Measurements from ENCODE around the gene TTC34. TPM values are rescaled to one million over a fixed set of nuclear protein-coding genes. Genes with fewer than 3 reads are reported as not detected.

The TTC34 gene
- total RNA-seq, 1 experiment from 2014 or later, result 0.79 TPM

- POLR2A ChIA-PET, result no interaction called here
- no peak for DNase-seq
- intact Hi-C loops (cut with micrococcal nuclease; ENCODE audit: unreplicated experiment), result no loop called here
- H3K4me3 Mint-ChIP-seq (ENCODE audit: unreplicated experiment), result no peak overlapping the region
- Histone ChIP-seq H3K4me1 (no peaks in the 10 kb centered on the region), H3K9me3 (no peaks in the 10 kb centered on the region), H3K36me3 (ENCODE audit: control insufficient read depth, insufficient read depth, low read length) (no peaks in the 10 kb centered on the region), H3K4me3 (ENCODE audit: low read depth, low read length) (no peak overlapping the region), H3K27me3 (replicated peaks; ENCODE audit: control insufficient read depth, insufficient read depth, low read length) (no peaks in the 10 kb centered on the region)
- H3K36me3 Mint-ChIP-seq (ENCODE audit: insufficient read depth, unreplicated experiment), result no peaks in the 10 kb centered on the region
- H3K27ac Mint-ChIP-seq (ENCODE audit: unreplicated experiment), result no peak overlapping the region
- H3K9me3 Mint-ChIP-seq (ENCODE audit: unreplicated experiment), result no peaks in the 10 kb centered on the region
- TF ChIP-seq CTCF (IDR thresholded peaks at IDR 0.05; ENCODE audit: insufficient read depth in 1 of 2, low read depth in 1 of 2, low read length in 1 of 2, severe bottlenecking in 1 of 2, unreplicated experiment in 1 of 2), result no peak
- H3K27me3 Mint-ChIP-seq (ENCODE audit: insufficient read depth, unreplicated experiment), result peaks cover 10% of the 10 kb centered on the region
- H3K4me1 Mint-ChIP-seq (ENCODE audit: low read depth, unreplicated experiment), result no peaks in the 10 kb centered on the region
- no TSS peak for BruUV-seq (replicated peaks)
- CTCF ChIA-PET, result no interaction called here
These were observed 203.8 kb downstream of the TTC34 start for GRCh38 chr1:2597441-2598328.

- Histone ChIP-seq H3K27me3 (replicated peaks; ENCODE audit: control insufficient read depth, insufficient read depth, low read length) (no peaks in the 10 kb centered on the region), H3K4me1 (no peaks in the 10 kb centered on the region), H3K9me3 (no peaks in the 10 kb centered on the region), H3K4me3 (ENCODE audit: low read depth, low read length) (no peak overlapping the region), H3K36me3 (ENCODE audit: control insufficient read depth, insufficient read depth, low read length) (no peaks in the 10 kb centered on the region)
- Mint-ChIP-seq H3K27ac (ENCODE audit: unreplicated experiment) (no peak overlapping the region), H3K36me3 (ENCODE audit: insufficient read depth, unreplicated experiment) (no peaks in the 10 kb centered on the region), H3K4me3 (ENCODE audit: unreplicated experiment) (no peak overlapping the region), H3K4me1 (ENCODE audit: low read depth, unreplicated experiment) (no peaks in the 10 kb centered on the region), H3K27me3 (ENCODE audit: insufficient read depth, unreplicated experiment) (peaks cover 6% of the 10 kb centered on the region), H3K9me3 (ENCODE audit: unreplicated experiment) (no peaks in the 10 kb centered on the region)
- CTCF ChIA-PET, result no interaction called here
- no peak for TF ChIP-seq CTCF (IDR thresholded peaks at IDR 0.05; ENCODE audit: insufficient read depth in 1 of 2, low read depth in 1 of 2, low read length in 1 of 2, severe bottlenecking in 1 of 2, unreplicated experiment in 1 of 2)
- POLR2A ChIA-PET, result no interaction called here
- BruUV-seq (replicated peaks), result no TSS peak
- DNase-seq, result no peak
- intact Hi-C loops (cut with micrococcal nuclease; ENCODE audit: unreplicated experiment), result no loop called here
These were observed 204.8 kb downstream of the TTC34 start for GRCh38 chr1:2596530-2597333.

GRCh38 chr1:2595812-2596529 is 205.5 kb downstream of the TTC34 start:
- ChIA-PET CTCF (no interaction called here), POLR2A (no interaction called here)
- TF ChIP-seq CTCF (IDR thresholded peaks at IDR 0.05; ENCODE audit: insufficient read depth in 1 of 2, low read depth in 1 of 2, low read length in 1 of 2, severe bottlenecking in 1 of 2, unreplicated experiment in 1 of 2), result no peak
- H3K4me3 Mint-ChIP-seq (ENCODE audit: unreplicated experiment), result no peak overlapping the region
- no peaks in the 10 kb centered on the region for H3K9me3 Mint-ChIP-seq (ENCODE audit: unreplicated experiment)
- no peak overlapping the region for H3K27ac Mint-ChIP-seq (ENCODE audit: unreplicated experiment)
- H3K27me3 ChIP-seq (replicated peaks; ENCODE audit: control insufficient read depth, insufficient read depth, low read length), result no peaks in the 10 kb centered on the region
- no peaks in the 10 kb centered on the region for H3K4me1 ChIP-seq
- no peaks in the 10 kb centered on the region for H3K9me3 ChIP-seq
- no peak for DNase-seq
- no TSS peak for BruUV-seq (replicated peaks)
- no peaks in the 10 kb centered on the region for H3K36me3 ChIP-seq (ENCODE audit: control insufficient read depth, insufficient read depth, low read length)
- H3K36me3 Mint-ChIP-seq (ENCODE audit: insufficient read depth, unreplicated experiment), result no peaks in the 10 kb centered on the region
- H3K4me1 Mint-ChIP-seq (ENCODE audit: low read depth, unreplicated experiment), result no peaks in the 10 kb centered on the region
- no peak overlapping the region for H3K4me3 ChIP-seq (ENCODE audit: low read depth, low read length)
- intact Hi-C loops (cut with micrococcal nuclease; ENCODE audit: unreplicated experiment), result no loop called here
- H3K27me3 Mint-ChIP-seq (ENCODE audit: insufficient read depth, unreplicated experiment), result peaks cover 6% of the 10 kb centered on the region
